ENCODE data around the gene EPM2A. TPM values are rescaled to one million over a fixed set of nuclear protein-coding genes. Genes with fewer than 3 reads are reported as not detected.

EPM2A gene
- total RNA-seq, 1 experiment from 2014 or later = 11.8 TPM

- Histone ChIP-seq H3K4me1 (ENCODE audit: insufficient read depth, low read length, poor library complexity, severe bottlenecking) (peaks cover 9% of the 10 kb centered on the region), H3K27me3 (replicated peaks; ENCODE audit: insufficient read depth, low read depth, low read length, poor library complexity) (no peaks in the 10 kb centered on the region), H3K9me3 (ENCODE audit: low read depth, low read length, poor library complexity, severe bottlenecking) (no peaks in the 10 kb centered on the region), H3K4me3 (ENCODE audit: low read depth, low read length, poor library complexity, severe bottlenecking) (no peak overlapping the region), H3K27ac (ENCODE audit: low read depth, low read length, poor library complexity, severe bottlenecking) (no peak overlapping the region), H3K36me3 (ENCODE audit: insufficient read depth, low read length, poor library complexity, severe bottlenecking) (no peaks in the 10 kb centered on the region)
- DNase-seq (ENCODE audit: low spot score) = no peak
- BruUV-seq (replicated peaks) = no TSS peak
- no peak for TF ChIP-seq CTCF (conservative IDR thresholded peaks at IDR 0.05; ENCODE audit: low read depth, low read length)
- no peak for TF ChIP-seq EZH2 (IDR thresholded peaks at IDR 0.05; ENCODE audit: borderline replicate concordance, low read depth, low read length, poor library complexity, severe bottlenecking)
- intact Hi-C loops (cut with micrococcal nuclease; ENCODE audit: unreplicated experiment) = no loop called here
- ChIA-PET POLR2A (ENCODE audit: low non-redundant PET) (no interaction called here), CTCF (no interaction called here)
Observed at GRCh38 chr6:145647602-145648001, 87.7 kb downstream of the EPM2A start.

- POLR2A ChIA-PET (ENCODE audit: low non-redundant PET) = no interaction called here
- no TSS peak for BruUV-seq (replicated peaks)
- H3K36me3 ChIP-seq (ENCODE audit: insufficient read depth, low read length, poor library complexity, severe bottlenecking) = no peaks in the 10 kb centered on the region
- H3K4me1 ChIP-seq (ENCODE audit: insufficient read depth, low read length, poor library complexity, severe bottlenecking) = no peaks in the 10 kb centered on the region
- H3K4me3 ChIP-seq (ENCODE audit: low read depth, low read length, poor library complexity, severe bottlenecking) = no peak overlapping the region
- intact Hi-C loops (cut with micrococcal nuclease; ENCODE audit: unreplicated experiment) = no loop called here
- H3K27ac ChIP-seq (ENCODE audit: low read depth, low read length, poor library complexity, severe bottlenecking) = no peak overlapping the region
- no peak for DNase-seq (ENCODE audit: low spot score)
- no peaks in the 10 kb centered on the region for H3K9me3 ChIP-seq (ENCODE audit: low read depth, low read length, poor library complexity, severe bottlenecking)
- no peak for TF ChIP-seq CTCF (conservative IDR thresholded peaks at IDR 0.05; ENCODE audit: low read depth, low read length)
- TF ChIP-seq EZH2 (IDR thresholded peaks at IDR 0.05; ENCODE audit: borderline replicate concordance, low read depth, low read length, poor library complexity, severe bottlenecking) = no peak
- H3K27me3 ChIP-seq (replicated peaks; ENCODE audit: insufficient read depth, low read depth, low read length, poor library complexity) = no peaks in the 10 kb centered on the region
- CTCF ChIA-PET = no interaction called here
Observed at GRCh38 chr6:145643760-145644159, 91.6 kb downstream of the EPM2A start.

- no peaks in the 10 kb centered on the region for H3K36me3 ChIP-seq (ENCODE audit: insufficient read depth, low read length, poor library complexity, severe bottlenecking)
- no peaks in the 10 kb centered on the region for H3K27me3 ChIP-seq (replicated peaks; ENCODE audit: insufficient read depth, low read depth, low read length, poor library complexity)
- no peaks in the 10 kb centered on the region for H3K9me3 ChIP-seq (ENCODE audit: low read depth, low read length, poor library complexity, severe bottlenecking)
- POLR2A ChIA-PET (ENCODE audit: low non-redundant PET) = no interaction called here
- intact Hi-C loops (cut with micrococcal nuclease; ENCODE audit: unreplicated experiment) = loop anchor here (1.0 to 10.0 kb wide), 6 partner anchors 68 to 1529 kb away; no protein-coding TSS in a partner anchor
- no TSS peak for BruUV-seq (replicated peaks)
- CTCF ChIA-PET = interaction anchor here (0.6 to 1.2 kb wide), 8 partner anchors 14 to 1529 kb away, joined by 3 to 5 read pairs (median 4); no protein-coding TSS in a partner anchor
- no peak overlapping the region for H3K27ac ChIP-seq (ENCODE audit: low read depth, low read length, poor library complexity, severe bottlenecking)
- H3K4me3 ChIP-seq (ENCODE audit: low read depth, low read length, poor library complexity, severe bottlenecking) = no peak overlapping the region
- TF ChIP-seq CTCF (conservative IDR thresholded peaks at IDR 0.05; ENCODE audit: low read depth, low read length) = peak; percentile 90
- no peak for TF ChIP-seq EZH2 (IDR thresholded peaks at IDR 0.05; ENCODE audit: borderline replicate concordance, low read depth, low read length, poor library complexity, severe bottlenecking)
- H3K4me1 ChIP-seq (ENCODE audit: insufficient read depth, low read length, poor library complexity, severe bottlenecking) = peaks cover 39% of the 10 kb centered on the region
- peak; percentile 91 for DNase-seq (ENCODE audit: low spot score)
Observed at GRCh38 chr6:145633981-145634627, 101.2 kb downstream of the EPM2A start.
